GM21360 (cell line): Measurements from ENCODE around the gene AMPH.
A peak's percentile ranks its signal among the peaks of the same experiment; 100 is the strongest.
"Not testable (repeated sequence)": the region's sequence is repeated elsewhere in the genome, so short reads cannot be mapped to it uniquely, and the experiment has no call there.

Source experiments
- ATAC-seq: cut with Tn5 transposase; IDR thresholded peaks from one replicate; pipeline ENCODE4 v1.9.1; 2021; ENCODE audit warnings: mild to moderate bottlenecking, moderate library complexity; ENCODE audit not compliant: unreplicated experiment

Gene AMPH

DNA sequence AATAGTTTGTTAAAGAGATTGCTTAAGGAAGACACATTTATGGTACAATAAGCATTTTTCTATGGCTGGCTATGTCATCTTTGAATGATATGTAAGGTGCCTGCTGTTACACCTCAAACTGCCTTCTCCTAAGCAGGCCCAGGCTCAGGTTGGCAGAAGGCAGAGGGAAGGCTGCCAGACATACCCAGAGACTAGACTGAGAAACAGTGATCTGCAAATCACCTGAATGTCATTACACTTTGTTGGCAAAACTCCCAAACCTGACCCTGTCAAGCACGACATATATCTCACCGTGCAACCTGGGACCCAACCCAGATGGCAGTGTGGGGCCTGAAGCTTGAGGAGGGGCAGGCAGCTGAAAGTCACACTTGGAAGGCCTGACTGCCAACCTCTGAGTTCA, 221.1 kb downstream of the AMPH start:
- no peak for ATAC-seq

DNA sequence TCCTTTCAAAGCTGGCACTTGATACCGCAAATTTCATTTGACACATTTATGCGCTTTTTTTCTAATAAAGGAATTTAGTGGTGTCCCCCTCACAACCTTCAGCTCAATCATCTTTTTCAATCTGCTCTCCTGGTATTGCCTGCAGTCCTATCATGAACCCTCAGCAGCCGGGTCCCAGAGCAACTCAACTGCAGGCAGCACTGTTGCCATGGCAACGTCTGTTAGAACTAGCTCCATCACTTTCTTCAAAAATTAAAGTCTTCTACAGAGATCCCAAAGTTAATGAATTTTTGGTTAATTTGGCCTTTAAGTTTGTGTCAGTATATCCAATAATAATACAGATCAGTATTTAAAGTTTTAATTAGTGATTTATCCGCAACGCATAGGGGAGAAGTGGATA, 221.6 kb downstream of the AMPH start:
- ATAC-seq: no peak

DNA sequence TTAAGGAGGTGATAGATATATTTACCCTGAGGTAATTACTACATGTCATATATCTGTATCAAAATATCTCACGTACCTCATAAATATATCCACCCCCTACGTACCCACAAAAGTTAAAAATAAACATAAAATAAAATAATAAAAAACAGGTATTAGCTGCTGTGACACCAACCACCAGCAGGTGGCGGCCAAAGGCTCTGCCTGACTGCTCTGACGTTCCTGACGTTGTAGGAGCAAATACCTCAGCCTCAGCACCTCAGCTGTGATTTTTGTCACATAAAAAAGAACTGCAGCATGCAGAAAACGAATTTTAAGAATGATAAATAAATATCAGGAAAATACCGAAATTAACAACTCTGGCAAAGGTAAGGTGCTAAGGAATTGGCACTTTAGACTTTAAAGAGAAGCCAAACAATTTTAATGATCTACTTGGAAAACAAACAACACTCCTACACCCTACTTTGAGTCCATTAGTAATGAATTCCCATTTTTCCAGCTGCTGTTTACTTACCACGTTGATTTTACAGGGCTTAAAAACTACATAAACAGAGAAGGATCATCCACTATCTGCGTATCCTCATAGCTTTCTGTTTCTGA, 232.3 kb downstream of the AMPH start:
- ATAC-seq: peak; percentile 53

DNA sequence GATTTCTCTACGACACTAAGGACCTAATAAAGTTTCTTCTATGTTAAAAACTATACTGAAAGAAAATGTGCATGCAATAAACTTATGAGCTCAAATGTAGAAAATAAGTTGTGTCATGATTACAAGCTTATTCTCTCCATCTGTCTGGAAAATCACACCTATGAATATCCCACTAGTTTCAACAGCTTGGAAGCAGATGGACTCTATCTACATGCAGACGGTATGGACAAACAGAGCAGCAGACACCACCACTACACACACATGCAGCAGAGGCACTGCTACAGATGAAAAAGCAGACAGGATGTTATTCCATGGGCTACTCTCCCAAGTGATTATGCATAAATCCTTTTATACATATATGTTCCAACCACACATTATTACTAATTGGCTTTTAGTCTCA, 234.3 kb downstream of the AMPH start:
- ATAC-seq: no peak

DNA sequence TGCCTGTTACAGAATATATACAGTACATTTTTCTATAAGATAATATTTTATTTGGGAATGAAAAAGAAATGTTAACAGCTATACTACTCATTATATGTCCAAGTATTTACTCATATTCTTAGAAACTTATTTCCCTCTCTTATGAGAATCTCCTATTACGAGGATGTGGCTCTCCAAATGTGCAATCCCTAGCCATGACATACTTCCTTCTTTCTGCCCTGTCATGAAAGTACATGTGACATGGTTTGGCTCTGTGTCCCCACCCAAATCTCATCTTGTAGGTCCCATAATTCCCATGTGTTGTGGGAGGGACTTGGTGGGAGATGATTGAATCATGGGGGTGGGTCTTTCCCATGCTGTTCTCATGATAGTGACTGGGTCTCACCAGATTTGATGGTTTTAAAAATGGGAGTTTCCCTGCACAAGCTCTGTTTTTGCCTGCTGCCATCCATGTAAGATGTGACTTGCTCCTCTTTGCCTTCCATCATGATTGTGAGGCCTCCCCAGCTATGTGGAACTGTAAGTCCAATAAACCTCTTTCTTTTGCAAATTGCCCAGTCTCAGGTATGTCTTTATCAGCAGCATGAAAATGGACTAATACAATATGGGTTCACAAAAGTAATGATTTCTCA, 235.1 kb downstream of the AMPH start:
- ATAC-seq: not testable (repeated sequence)

DNA sequence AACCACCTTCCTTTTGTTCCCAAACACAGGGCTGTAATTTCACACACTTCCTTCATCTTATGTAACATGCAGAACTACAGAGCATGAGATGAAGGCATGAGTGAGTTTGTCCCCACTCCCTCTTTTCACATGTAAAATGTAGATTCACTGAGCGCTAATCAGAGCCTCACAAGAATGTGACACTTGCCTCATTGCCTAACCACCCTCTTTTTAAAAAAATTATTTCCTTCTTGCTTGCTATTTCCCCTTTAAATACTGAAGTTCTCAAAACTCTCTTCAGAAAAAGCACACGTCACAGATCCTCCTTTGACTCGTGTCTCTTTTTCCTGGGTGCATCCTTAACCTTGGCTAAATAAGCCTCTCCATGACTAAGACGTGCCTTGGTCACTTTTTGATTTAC, 236.5 kb downstream of the AMPH start:
- no peak for ATAC-seq

DNA sequence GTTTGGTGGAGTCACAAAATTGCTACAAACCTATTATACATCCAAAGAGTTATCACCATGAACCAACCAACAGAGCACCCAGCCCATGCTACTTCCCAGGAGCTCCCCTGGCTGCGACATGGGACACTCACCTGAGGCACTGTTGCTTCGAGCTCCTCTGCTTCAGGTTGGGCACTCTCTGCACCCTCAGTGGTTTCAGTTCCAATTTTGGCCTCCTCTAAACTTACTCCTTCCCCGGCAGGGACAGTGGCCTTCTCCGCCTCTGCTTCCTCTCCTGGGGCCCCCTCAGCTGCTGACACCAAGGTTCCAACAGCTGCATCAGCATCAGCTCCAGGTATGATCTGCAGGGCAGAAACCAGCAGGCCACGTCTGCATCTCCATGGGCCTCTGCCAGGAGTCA, 237.3 kb downstream of the AMPH start:
- peak; percentile 50 for ATAC-seq

DNA sequence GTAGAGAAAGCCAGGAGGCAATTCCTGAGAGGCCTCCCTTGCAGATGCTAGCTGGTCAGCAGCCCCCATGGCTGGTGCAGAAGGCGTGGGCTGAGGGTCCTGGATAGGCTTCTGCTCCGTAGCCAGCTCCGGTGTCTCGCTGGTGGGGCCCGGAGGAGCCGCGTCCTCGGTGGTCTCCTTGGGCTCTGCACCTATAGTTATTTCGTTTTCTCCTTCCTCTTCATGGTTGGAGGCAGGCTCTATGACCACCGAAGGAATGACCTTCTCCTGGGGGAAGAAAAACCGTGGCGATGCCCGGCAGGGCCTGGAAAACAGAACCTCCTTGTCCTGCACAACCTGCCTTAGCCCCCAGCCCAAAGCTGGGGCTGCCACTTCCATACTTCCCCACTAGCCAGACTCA, 239.4 kb downstream of the AMPH start:
- no peak for ATAC-seq

DNA sequence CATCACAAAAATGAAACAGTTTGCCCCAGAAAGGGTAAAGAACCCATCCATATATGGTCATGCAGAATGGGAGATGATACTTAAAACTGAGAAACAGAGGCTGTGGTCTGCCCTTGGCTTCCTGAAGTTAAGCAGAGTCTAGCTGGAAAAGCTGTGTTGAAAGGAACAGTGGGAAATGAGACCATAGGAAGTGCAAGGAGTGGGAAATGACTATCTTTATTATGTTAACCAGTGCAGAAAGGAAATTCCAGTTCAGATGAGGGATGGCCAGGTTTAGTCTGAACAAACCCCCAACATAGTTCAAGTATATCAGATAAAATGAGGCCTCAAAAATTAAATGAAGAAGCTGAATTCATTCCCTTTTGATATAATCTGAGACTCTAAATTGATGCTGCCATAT, 245.5 kb downstream of the AMPH start:
- no peak for ATAC-seq

DNA sequence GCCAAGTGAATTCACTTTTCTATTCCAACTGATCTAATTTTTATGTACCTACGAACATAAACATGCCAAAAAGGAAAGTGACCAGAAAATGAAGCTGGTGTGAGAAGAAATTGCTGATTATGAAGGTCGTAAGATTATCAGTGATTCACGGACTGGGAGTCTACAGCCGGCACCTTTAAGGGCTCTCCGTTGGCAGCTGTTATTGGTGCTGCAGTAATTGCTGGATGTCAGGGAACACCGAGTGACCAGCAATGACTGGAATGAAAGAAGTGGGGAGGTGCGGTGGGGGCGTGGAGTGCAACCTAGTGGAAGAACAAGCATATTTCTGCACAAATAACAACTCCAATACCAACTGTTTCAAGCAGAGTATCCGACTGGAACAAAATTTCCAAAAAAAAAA, 247.9 kb downstream of the AMPH start:
- no peak for ATAC-seq

DNA sequence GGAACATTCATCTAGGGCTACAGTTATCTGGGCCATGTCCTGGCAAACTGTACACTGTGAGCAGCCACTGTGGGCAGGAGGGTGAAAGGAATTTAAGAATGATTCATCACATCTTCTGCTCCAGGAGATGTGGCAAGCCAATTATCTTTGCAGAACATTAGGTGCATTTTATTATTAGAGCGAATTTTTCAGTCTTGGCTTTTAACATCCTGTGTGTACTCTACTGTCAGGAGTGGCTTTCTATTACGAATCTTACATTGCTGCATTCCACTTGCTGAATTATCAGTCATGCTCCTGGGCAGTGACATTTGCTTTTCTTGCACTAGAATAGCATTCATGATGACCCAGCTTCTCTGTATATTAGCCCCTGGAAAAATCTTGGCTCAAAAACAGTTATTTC, 248.5 kb downstream of the AMPH start:
- ATAC-seq: no peak

DNA sequence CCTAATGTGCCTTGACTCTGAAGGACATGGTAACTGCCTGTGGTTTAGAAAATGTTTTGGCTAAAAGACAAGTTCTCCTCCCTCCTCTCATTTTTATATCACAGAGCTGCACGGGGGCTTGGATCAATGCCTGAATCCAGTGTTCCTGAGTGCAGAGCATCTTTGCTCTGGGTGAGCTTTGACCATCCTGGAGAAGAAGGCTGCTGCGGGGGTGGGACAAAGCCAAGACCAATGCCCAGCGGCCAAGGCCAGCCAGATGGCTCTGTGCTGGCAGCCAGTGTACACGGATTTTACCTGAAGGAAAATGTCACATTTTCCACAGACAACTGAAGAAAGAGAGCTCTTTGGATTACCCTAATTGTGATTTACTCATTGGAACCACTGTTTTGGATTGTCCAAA, 255.7 kb downstream of the AMPH start:
- no peak for ATAC-seq

DNA sequence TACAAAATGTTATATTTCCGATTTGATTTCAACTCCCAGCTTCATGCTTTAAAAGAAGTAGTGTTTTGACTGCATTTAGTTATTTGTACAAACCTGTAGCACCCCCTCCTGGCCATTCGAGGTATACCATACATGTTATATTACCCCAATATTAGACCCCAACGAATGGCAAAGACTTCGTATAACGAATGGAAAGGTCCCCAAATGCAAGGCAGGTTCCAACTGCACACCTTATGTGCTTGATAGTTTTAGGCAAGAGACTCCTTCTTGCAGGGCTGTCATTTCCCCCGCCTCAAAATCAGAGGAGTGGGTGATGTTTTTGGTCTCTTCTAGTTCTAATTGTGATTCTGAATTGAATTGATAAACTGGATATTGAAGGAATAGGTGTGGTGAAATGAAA, 256.7 kb downstream of the AMPH start:
- no peak for ATAC-seq

DNA sequence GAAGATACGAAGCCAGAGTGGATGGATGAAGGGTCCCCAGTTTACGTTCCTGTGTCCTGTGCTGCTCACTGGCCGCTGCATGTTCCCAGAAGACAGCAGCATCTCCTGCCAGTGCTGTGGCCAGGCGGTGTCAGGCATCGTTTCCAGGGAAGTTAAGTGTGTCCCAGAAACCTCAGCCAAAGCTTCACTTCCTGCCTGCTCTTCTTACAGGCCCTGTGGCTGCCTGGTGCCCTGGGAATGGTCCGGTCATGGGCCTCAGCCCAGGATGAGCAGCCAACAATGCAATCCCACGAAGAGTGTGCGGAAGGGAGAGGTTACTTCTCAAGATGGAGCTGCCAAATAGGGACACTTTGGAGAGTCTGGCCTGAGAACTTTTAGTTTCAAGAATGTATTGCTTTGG, 258.0 kb downstream of the AMPH start:
- ATAC-seq: no peak

DNA sequence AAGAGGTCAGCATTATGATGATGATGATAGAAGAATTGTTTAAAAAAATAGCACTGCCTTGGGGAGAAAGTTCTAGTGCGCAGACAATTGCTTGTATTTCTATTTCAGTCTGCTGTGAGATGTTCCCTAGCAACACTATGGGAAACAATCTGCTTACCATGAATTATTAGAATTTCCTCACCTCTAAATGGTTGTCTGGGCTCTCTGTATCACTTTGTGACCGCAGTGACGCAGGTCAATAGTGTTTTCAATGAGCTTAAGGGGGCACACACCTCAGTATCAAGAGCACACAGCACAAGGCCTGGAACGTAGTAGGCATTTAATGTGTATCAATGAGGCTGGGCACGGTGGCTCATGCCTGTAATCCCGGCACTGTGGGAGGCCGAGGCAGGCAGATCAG, 258.9 kb downstream of the AMPH start:
- no peak for ATAC-seq

DNA sequence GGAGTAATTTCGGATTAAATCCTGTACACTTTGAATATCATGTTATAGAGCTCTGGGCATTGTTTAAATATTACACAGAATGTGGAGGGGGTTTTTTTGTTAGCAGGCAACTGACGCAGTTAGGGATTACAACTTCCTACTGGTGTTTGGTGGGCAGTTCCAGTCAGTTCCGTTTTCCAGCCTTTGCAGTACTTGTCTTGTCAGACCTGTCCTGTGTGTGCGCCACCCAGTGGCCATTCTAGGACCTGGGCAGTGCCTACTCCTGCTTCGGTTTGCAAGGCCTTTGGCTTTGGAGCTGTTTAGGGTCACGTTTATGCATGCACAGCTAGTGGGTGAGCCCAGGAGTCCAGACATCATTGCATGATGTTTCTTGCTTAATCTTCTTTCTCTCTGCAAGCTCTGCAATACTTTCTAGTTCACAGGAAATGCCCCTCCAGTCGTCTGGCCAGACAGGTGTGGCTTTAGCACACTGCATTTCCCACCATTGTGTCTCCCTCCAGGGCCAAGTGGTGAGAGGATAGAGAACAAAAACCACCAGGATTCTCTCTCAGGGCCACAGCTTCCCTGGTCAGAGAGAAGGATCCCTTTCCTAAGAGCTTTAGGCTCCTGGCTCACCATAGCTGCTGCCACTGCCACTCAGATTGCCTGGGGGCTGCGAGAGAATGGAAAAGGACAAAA, 261.2 kb downstream of the AMPH start:
- peak; percentile 79 for ATAC-seq

DNA sequence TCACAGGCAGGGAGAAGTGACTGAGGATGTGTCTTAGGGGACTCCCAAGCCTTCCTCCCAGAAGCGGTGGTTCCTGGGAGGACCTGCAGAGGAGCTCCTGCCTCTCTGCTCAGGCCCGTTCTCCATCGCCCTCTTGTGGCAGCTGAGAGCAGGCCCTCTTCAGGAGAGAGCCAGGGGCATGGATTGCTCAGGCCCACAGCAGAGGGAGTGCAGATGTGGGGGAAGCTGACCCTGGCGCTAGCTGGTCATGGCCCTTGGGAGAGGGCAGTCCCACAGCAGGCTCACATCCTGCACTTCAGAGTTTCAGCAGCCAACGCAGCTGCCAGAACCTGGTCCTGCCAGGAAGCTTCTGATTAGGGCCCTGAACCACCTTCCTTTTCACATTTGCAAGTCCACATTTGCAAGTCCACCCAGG, 263.0 kb downstream of the AMPH start:
- ATAC-seq: peak; percentile 62

DNA sequence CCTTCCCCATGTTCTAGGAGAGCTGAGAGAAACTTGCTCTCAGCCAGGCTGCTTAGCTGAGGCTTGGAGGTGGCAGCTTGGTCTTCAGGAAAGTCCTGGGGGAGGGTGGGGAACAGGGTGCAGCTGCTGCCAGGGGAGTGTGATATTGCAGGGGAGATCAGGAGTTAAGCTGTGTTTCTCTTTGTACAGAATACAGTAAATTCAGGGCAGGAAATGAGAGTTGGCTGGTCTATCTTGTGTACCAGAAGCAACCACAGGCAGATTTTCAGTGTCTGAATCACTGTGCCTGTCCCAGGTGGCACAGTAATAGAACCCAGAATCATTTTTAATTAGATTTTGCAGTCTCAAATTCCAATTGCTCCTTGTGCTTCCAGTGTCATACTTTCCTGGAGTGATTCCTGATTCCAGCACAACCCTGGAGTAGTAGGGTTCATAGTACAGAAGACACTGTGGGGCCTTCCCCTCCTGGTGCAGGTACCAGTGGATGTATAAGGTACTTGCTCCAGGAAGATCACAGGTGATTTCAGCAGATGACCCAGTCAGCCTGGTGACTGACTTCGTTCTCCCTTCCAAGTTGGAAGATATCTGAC, 263.8 kb downstream of the AMPH start:
- peak; percentile 42 for ATAC-seq

DNA sequence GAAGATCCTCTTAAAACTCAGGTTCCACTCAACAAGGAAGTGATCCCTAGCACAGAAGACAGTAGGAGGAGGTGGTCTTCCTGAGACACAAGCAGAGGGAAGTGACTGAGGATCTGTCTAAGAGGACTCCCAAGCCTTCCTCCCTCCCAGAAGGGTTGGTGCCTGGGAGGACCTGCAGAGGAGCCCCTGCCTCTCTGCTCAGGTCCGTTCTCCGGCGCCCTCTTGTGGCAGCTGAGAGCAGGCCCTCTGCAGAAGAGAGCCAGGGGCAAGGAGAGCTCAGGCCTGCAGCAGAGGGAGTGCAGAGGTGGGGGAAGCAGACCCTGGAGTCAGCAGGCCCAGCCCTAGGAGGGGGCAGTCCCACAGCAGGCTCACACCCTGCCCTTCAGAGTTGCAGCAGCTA, 267.8 kb downstream of the AMPH start:
- ATAC-seq: not testable (repeated sequence)

DNA sequence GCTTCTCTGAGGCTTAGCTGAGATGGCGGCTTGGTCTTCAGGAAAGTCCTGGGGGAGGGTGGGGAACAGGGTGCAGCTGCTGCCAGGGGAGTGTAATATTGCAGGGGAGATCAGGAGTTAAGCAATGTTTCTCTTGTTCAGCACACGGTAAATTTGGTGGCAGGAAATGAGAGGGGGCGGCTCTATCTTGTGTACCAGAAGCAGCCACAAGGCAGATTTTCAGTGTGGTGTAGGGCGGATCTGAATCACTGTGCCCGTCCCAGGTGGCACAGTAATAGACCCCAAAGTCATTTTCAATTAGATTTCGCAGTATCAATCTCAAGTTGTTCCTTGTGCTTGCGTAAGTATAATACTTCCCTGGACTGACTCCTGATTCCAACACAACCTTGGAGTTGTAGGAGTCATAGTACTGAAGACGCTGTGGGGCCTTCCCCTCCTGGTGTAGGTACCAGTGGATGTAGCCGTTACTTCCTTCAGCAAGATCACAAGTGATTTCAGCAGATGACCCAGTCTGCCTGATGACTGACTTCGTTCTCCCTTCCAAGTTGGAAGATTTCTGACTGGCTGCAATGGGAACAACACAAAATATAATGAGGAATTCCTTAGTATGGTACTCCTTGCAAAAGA, 268.4 kb downstream of the AMPH start:
- ATAC-seq: not testable (repeated sequence)

DNA sequence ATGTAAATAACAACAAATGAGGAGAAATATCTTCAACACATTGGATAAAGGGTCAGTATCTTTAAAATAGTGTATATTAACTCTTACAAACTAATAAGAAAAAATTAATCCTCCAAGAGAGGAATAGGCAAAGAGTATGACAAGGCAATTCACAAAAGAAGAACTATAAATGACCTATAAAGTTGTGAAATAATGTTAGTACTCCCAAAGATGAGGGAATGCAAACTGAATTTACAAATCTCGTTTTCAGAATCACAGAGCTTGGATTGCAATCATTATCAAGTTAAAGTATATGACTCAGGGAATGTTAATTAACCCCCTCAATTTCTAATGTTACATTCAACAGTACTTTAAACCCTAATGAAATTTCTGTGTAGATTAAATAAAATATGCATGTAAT, 270.4 kb downstream of the AMPH start:
- no peak for ATAC-seq
